Gastrocnemius medialis (tissue), 4 donors: ENCODE data around the gene PRSS1.

ENCODE experiments used
- CTCF ChIP-seq, 5 experiments: fragments of 450-650 bp in 3 of 5; fragments of 200-600 bp in 2 of 5; sonication (generic) in 2 of 5; IDR thresholded peaks in 4 of 5; conservative IDR thresholded peaks in 1 of 5; 1 replicate in 4 of 5; 2 replicates in 1 of 5; pipeline ENCODE4 v1.5.1; 2016 to 2019; ENCODE audit warnings: antibody characterized with exemption in 5 of 5, mild to moderate bottlenecking in 3 of 5, moderate library complexity in 3 of 5
- POLR2A ChIP-seq, 2 donors: fragments of 450-650 bp; IDR thresholded peaks; one replicate each; pipeline ENCODE4 v1.6.1; 2017; ENCODE audit warnings: antibody characterized with exemption in 2 of 2, mild to moderate bottlenecking in 2 of 2, moderate library complexity in 2 of 2

- no peak for TF ChIP-seq POLR2A (IDR thresholded peaks at IDR 0.05)
- TF ChIP-seq CTCF (IDR thresholded peaks at IDR 0.05 in 4 of 5, conservative IDR thresholded peaks at IDR 0.05 in 1 of 5): no peak
Observed at GRCh38 chr7:142796001-142796500, 46.8 kb downstream of the PRSS1 start.
